IMR-90 (cell line): ENCODE results near the gene THRB. TPM values are rescaled to one million over a fixed set of nuclear protein-coding genes. Genes with fewer than 3 reads are reported as not detected.

ENCODE experiments used
- ATAC-seq: fragments of 200-7000 bp; cut with Tn5 transposase; 2 replicates; pipeline ENCODE4 v1.9.1; 2020; ENCODE audit warnings: low read depth, mild to moderate bottlenecking, moderate library complexity
- BruUV-seq: library from RNA; stranded (reverse); fragments of 400-500 nt; replicated peaks from 2 replicates; lab custom pipeline; 2021; lab: Mats Ljungman, UMichigan
- CTCF ChIA-PET: fragments of 300-600 bp; formaldehyde crosslinking; extraction: SDS; loops from one replicate; lab custom pipeline; 2021; ENCODE audit warnings: antibody characterized with exemption; lab: Yijun Ruan, JAX
- POLR2A ChIA-PET: fragments of 300-600 bp; sonication (Branson Sonifier 250); formaldehyde crosslinking; loops from one replicate; lab custom pipeline; 2022; ENCODE audit warnings: antibody characterized with exemption; ENCODE audit not compliant: unreplicated experiment; lab: Charles Lee
- DNase-seq: peaks from one replicate; pipeline ENCODE4 v3.0.0; 2013
- H2AFZ ChIP-seq: replicated peaks from 2 replicates; pipeline ENCODE3; 2013; ENCODE audit warnings: low read length, mild to moderate bottlenecking; ENCODE audit not compliant: poor library complexity
- H2AK5ac ChIP-seq: 2 replicates; pipeline ENCODE4 v1.6.1; 2013; ENCODE audit warnings: low read depth, low read length, inconsistent platforms
- H2AK9ac ChIP-seq: replicated peaks from 2 replicates; pipeline ENCODE3; 2013; ENCODE audit warnings: mild to moderate bottlenecking, low read depth, low read length, moderate library complexity; ENCODE audit not compliant: poor library complexity
- H2BK120ac ChIP-seq: 2 replicates; pipeline ENCODE4 v1.6.1; 2013; ENCODE audit warnings: low read depth, low read length, inconsistent platforms
- H2BK15ac ChIP-seq: 3 replicates; pipeline ENCODE4 v1.6.1; 2013; ENCODE audit warnings: low read depth, low read length, inconsistent platforms
- H2BK20ac ChIP-seq: 2 replicates; pipeline ENCODE4 v1.6.1; 2013; ENCODE audit warnings: low read depth, mild to moderate bottlenecking, inconsistent platforms, low read length, moderate library complexity
- H2BK5ac ChIP-seq: 2 replicates; pipeline ENCODE4 v1.6.1; 2013; ENCODE audit warnings: mild to moderate bottlenecking, low read depth, low read length, inconsistent platforms; ENCODE audit not compliant: poor library complexity, severe bottlenecking
- H3K14ac ChIP-seq: replicated peaks from 2 replicates; pipeline ENCODE4 v1.6.1; 2013; ENCODE audit warnings: low read depth, low read length, inconsistent platforms
- H3K18ac ChIP-seq: 2 replicates; pipeline ENCODE4 v1.6.1; 2013; ENCODE audit warnings: low read depth, low read length, control low read depth
- H3K23ac ChIP-seq: 2 replicates; pipeline ENCODE4 v1.6.1; 2013; ENCODE audit warnings: low read depth, low read length, inconsistent platforms
- H3K27ac ChIP-seq: 2 replicates; pipeline ENCODE4 v1.5.1; 2013; ENCODE audit warnings: mild to moderate bottlenecking, control low read depth, low read length; ENCODE audit not compliant: insufficient read depth
- H3K27me3 ChIP-seq: 2 replicates; pipeline ENCODE4 v1.6.1; 2013; ENCODE audit warnings: low read length; ENCODE audit not compliant: control insufficient read depth, insufficient read depth
- H3K36me3 ChIP-seq: 2 replicates; pipeline ENCODE4 v1.6.1; 2013; ENCODE audit warnings: low read length, mixed read lengths; ENCODE audit not compliant: control insufficient read depth, insufficient read depth
- H3K4ac ChIP-seq: 2 replicates; pipeline ENCODE4 v1.6.1; 2013; ENCODE audit warnings: low read depth, low read length, inconsistent platforms
- H3K4me1 ChIP-seq: 2 replicates; pipeline ENCODE4 v1.6.1; 2013; ENCODE audit warnings: low read length, mixed read lengths; ENCODE audit not compliant: control insufficient read depth, insufficient read depth
- H3K4me2 ChIP-seq: 2 replicates; pipeline ENCODE4 v1.6.1; 2013; ENCODE audit warnings: low read depth, mild to moderate bottlenecking, control low read depth, low read length, moderate library complexity
- H3K4me3 ChIP-seq: 2 replicates; pipeline ENCODE4 v1.5.1; 2013; ENCODE audit warnings: low read depth, mild to moderate bottlenecking, control low read depth, low read length, moderate library complexity; ENCODE audit not compliant: insufficient read depth
- H3K56ac ChIP-seq: 2 replicates; pipeline ENCODE4 v1.6.1; 2013; ENCODE audit warnings: low read length, inconsistent platforms; ENCODE audit not compliant: insufficient read depth; ENCODE audit errors: extremely low read depth
- H3K79me1 ChIP-seq, 2 experiments: 2 replicates each; pipeline ENCODE4 v1.6.1; 2013; ENCODE audit warnings: low read length in 2 of 2, inconsistent platforms in 1 of 2, low read depth in 1 of 2
- H3K9ac ChIP-seq: 2 replicates; pipeline ENCODE4 v1.6.1; 2013; ENCODE audit warnings: low read depth, low read length, control low read depth
- H3K9me1 ChIP-seq: 2 replicates; pipeline ENCODE4 v1.6.1; 2013; ENCODE audit warnings: low read length, inconsistent platforms; ENCODE audit not compliant: insufficient read depth
- H3K9me3 ChIP-seq: 2 replicates; pipeline ENCODE4 v1.6.1; 2013; ENCODE audit warnings: low read length; ENCODE audit not compliant: control insufficient read depth, insufficient read depth
- H4K20me1 ChIP-seq: 2 replicates; pipeline ENCODE4 v1.6.1; 2013; ENCODE audit warnings: low read length, inconsistent platforms; ENCODE audit not compliant: insufficient read depth
- H4K5ac ChIP-seq: 2 replicates; pipeline ENCODE4 v1.6.1; 2013; ENCODE audit warnings: mild to moderate bottlenecking, low read depth, low read length, control low read depth
- H4K8ac ChIP-seq, 2 experiments: 2 replicates each; pipeline ENCODE4 v1.6.1; 2013; ENCODE audit warnings: low read depth in 2 of 2, low read length in 2 of 2, control low read depth in 1 of 2, inconsistent platforms in 1 of 2
- H4K91ac ChIP-seq: 2 replicates; pipeline ENCODE4 v1.6.1; 2013; ENCODE audit warnings: low read depth, low read length, inconsistent platforms; ENCODE audit not compliant: insufficient read depth
- BHLHE40 ChIP-seq: fragments of 150-350 bp; IDR thresholded peaks from 2 replicates; pipeline ENCODE4 v1.6.1; 2016; ENCODE audit warnings: mild to moderate bottlenecking, low read depth, low read length
- CEBPB ChIP-seq: IDR thresholded peaks from 2 replicates; pipeline ENCODE4 v1.6.1; 2012; ENCODE audit warnings: low read depth, low read length, improper control_type of control experiment
- CHD1 ChIP-seq: IDR thresholded peaks from 2 replicates; pipeline ENCODE4 v1.6.1; 2012; ENCODE audit warnings: low read depth, low read length, improper control_type of control experiment
- CTCF ChIP-seq: conservative IDR thresholded peaks from 2 replicates; pipeline ENCODE4 v1.5.1; 2012; ENCODE audit warnings: mild to moderate bottlenecking, low read depth, low read length, improper control_type of control experiment
- FOS ChIP-seq: fragments of 150-350 bp; IDR thresholded peaks from 2 replicates; pipeline ENCODE4 v1.6.1; 2016; ENCODE audit warnings: low read depth, low read length
- MAFK ChIP-seq: IDR thresholded peaks from 2 replicates; pipeline ENCODE4 v1.6.1; 2012; ENCODE audit warnings: low read depth, low read length, improper control_type of control experiment
- MAZ ChIP-seq: IDR thresholded peaks from 2 replicates; pipeline ENCODE4 v1.6.1; 2012; ENCODE audit warnings: low read depth, mild to moderate bottlenecking, low read length, improper control_type of control experiment, moderate library complexity, borderline replicate concordance
- MXI1 ChIP-seq: IDR thresholded peaks from 2 replicates; pipeline ENCODE4 v1.6.1; 2012; ENCODE audit warnings: low read depth, mild to moderate bottlenecking, low read length, moderate library complexity, borderline replicate concordance
- NFE2L2 ChIP-seq: fragments of 150-350 bp; IDR thresholded peaks from 2 replicates; pipeline ENCODE4 v1.6.1; 2016; ENCODE audit warnings: low read depth, mild to moderate bottlenecking, low read length
- POLR2A ChIP-seq: IDR thresholded peaks from 2 replicates; pipeline ENCODE4 v1.6.1; 2012; ENCODE audit warnings: mild to moderate bottlenecking, low read depth, low read length
- RAD21 ChIP-seq: IDR thresholded peaks from 2 replicates; pipeline ENCODE4 v1.6.1; 2012; ENCODE audit warnings: low read length, improper control_type of control experiment
- RCOR1 ChIP-seq: IDR thresholded peaks from 2 replicates; pipeline ENCODE4 v1.6.1; 2012; ENCODE audit warnings: mild to moderate bottlenecking, low read length, improper control_type of control experiment; ENCODE audit not compliant: insufficient replicate concordance
- RFX5 ChIP-seq: IDR thresholded peaks from 2 replicates; pipeline ENCODE4 v1.8.0; 2012; ENCODE audit warnings: low read depth, mild to moderate bottlenecking, low read length, moderate library complexity
- SMC3 ChIP-seq: fragments of 150-350 bp; IDR thresholded peaks from 2 replicates; pipeline ENCODE4 v1.6.1; 2016; ENCODE audit warnings: low read depth, mild to moderate bottlenecking, antibody characterized with exemption, low read length, moderate library complexity
- USF2 ChIP-seq: fragments of 150-350 bp; IDR thresholded peaks from 2 replicates; pipeline ENCODE4 v1.6.1; 2017; ENCODE audit warnings: mild to moderate bottlenecking, antibody characterized with exemption, low read length, low read depth
- WGBS, 2 experiments: methylation state at CpG; one replicate each; pipeline versions ENCODE4 v1.1.5 to v1.1.7; 2013; ENCODE audit warnings: missing lambda C conversion rate in 2 of 2; ENCODE audit not compliant: insufficient read length in 1 of 2; ENCODE audit errors: extremely low coverage in 2 of 2; 5-methylcytosine and 5-hydroxymethylcytosine counted together
- dilution Hi-C: fragments of 300-500 bp; cut with HindIII; formaldehyde crosslinking; loops from one replicate; pipeline ENCODE4 v1.14.3; 2018; ENCODE audit warnings: low sequenced_read_pairs; ENCODE audit not compliant: unreplicated experiment
- in situ Hi-C: fragments of 300-500 bp; cut with MboI; formaldehyde crosslinking; loops from 3 replicates; pipeline ENCODE4 v1.14.3; 2019; ENCODE audit warnings: low sequenced_read_pairs, inconsistent platforms, mixed read lengths
- intact Hi-C: fragments of 100-400 bp; cut with micrococcal nuclease; formaldehyde crosslinking; loops from 2 replicates; pipeline ENCODE4 v1.10.0; 2022
- polyA plus RNA-seq, 3 experiments: library from polyadenylated mRNA; depleted of rRNA; stranded (reverse); fragments of >200 nt; gene quantifications; 2 replicates each; pipeline ENCODE4 v1.2.3, GENCODE V29; 2012; ENCODE audit warnings: low replicate concordance in 1 of 3
- total RNA-seq: library from RNA; depleted of rRNA; stranded (reverse); fragments of >200 nt; gene quantifications from 2 replicates; pipeline ENCODE4 v1.2.3, GENCODE V29; 2012

The THRB gene
- total and polyA plus RNA-seq, 2 of the 4 experiments (the other 2 are of a cell fraction), result under 0.01 TPM; not detected in 1

GRCh38 chr3:24229468-24230221 lies 265.0 kb downstream of the THRB start (continued):
- no peak for TF ChIP-seq BHLHE40

GRCh38 chr3:24227635-24228034 lies 267.0 kb downstream of the THRB start:
- Histone ChIP-seq H3K4me2 (no peak overlapping the region), H3K9ac (no peak overlapping the region), H2BK20ac (no peak overlapping the region), H4K8ac (no peak overlapping the region), H2AFZ (no peak overlapping the region), H3K27me3 (peaks cover 20% of the 10 kb centered on the region), H4K5ac (no peak overlapping the region), H3K23ac (no peak overlapping the region), H3K9me1 (no peaks in the 10 kb centered on the region), H2BK15ac (no peak overlapping the region), H2AK5ac (no peak overlapping the region), H2AK9ac (no peak overlapping the region), H3K9me3 (no peaks in the 10 kb centered on the region), H3K14ac (no peak overlapping the region), H2BK5ac (no peak overlapping the region), H3K56ac (no peak overlapping the region), H3K4me3 (no peak overlapping the region), H3K4me1 (no peaks in the 10 kb centered on the region), H3K4ac (no peak overlapping the region), H4K91ac (no peak overlapping the region), H4K20me1 (no peaks in the 10 kb centered on the region), H3K36me3 (no peaks in the 10 kb centered on the region), H3K18ac (no peak overlapping the region), H3K79me1 (no peaks in the 10 kb centered on the region), H2BK120ac (no peak overlapping the region), H3K27ac (no peak overlapping the region)
- ChIA-PET CTCF (interaction anchor here (0.9 kb wide), 1 partner anchor 42 kb away, joined by 3 read pairs; no protein-coding TSS in a partner anchor), POLR2A (no interaction called here)
- no peak for ATAC-seq
- WGBS, 2 experiments, result 60% methylated on average over 1 of the region's 3 CpGs; no CpG with 5 or more reads in 1 of the 2 experiments
- intact Hi-C loops, result no loop called here
- dilution Hi-C loops, result no loop called here
- BruUV-seq, result no TSS peak
- in situ Hi-C loops, result loop anchor here (25.0 kb wide), 1 partner anchor 340 kb away; no protein-coding TSS in a partner anchor
- no peak for DNase-seq
- TF ChIP-seq MXI1 (no peak), USF2 (no peak), CEBPB (no peak), NFE2L2 (no peak), SMC3 (no peak), FOS (no peak), POLR2A (no peak), BHLHE40 (no peak), MAZ (no peak), RAD21 (no peak), RCOR1 (no peak), CTCF (no peak), CHD1 (no peak), MAFK (no peak), RFX5 (no peak)
